CD14-positive monocyte (primary cell): Measurements from ENCODE around the gene MLF2. TPM values are rescaled to one million over a fixed set of nuclear protein-coding genes. Genes with fewer than 3 reads are reported as not detected.

ENCODE experiments used
- DNase-seq, 3 donors: peaks; one replicate each; pipeline ENCODE4 v3.0.0-alpha.2; 2011 to 2022
- H2AFZ ChIP-seq: 2 replicates; pipeline ENCODE4 v1.6.0; 2012; ENCODE audit warnings: mild to moderate bottlenecking, low read depth, low read length, inconsistent platforms; ENCODE audit not compliant: insufficient read depth, poor library complexity, severe bottlenecking
- H3K27ac ChIP-seq, 2 donors: 1 replicate in 1 of 2; 2 replicates in 1 of 2; pipeline ENCODE4 v1.5.1; 2012 to 2013; ENCODE audit warnings: low read length in 2 of 2, control low read depth in 1 of 2, inconsistent platforms in 1 of 2, low read depth in 1 of 2, mild to moderate bottlenecking in 1 of 2
- H3K27me3 ChIP-seq, 2 donors: one replicate each; pipeline versions ENCODE4 v1.6.0 to v1.6.1; 2011 to 2013; ENCODE audit warnings: low read length in 2 of 2; ENCODE audit not compliant: control insufficient read depth in 2 of 2, insufficient read depth in 2 of 2
- H3K36me3 ChIP-seq, 2 donors: replicated peaks in 1 of 2; 1 replicate in 1 of 2; 2 replicates in 1 of 2; pipeline versions ENCODE4 v1.5.1 to v1.6.1; 2012 to 2013; ENCODE audit warnings: low read length in 2 of 2, control low read depth in 1 of 2, inconsistent platforms in 1 of 2, mild to moderate bottlenecking in 1 of 2; ENCODE audit not compliant: insufficient read depth in 2 of 2, control insufficient read depth in 1 of 2
- H3K4me1 ChIP-seq, 2 donors: 1 replicate in 1 of 2; 2 replicates in 1 of 2; pipeline versions ENCODE4 v1.5.1 to v1.6.1; 2012 to 2013; ENCODE audit warnings: low read length in 2 of 2, control low read depth in 1 of 2, inconsistent platforms in 1 of 2, mild to moderate bottlenecking in 1 of 2, moderate library complexity in 1 of 2; ENCODE audit not compliant: insufficient read depth in 2 of 2, control insufficient read depth in 1 of 2
- H3K4me2 ChIP-seq: replicated peaks from 2 replicates; pipeline ENCODE3; 2012; ENCODE audit warnings: low read length, moderate library complexity, mild to moderate bottlenecking; ENCODE audit not compliant: poor library complexity, severe bottlenecking; ENCODE audit errors: extremely low read depth
- H3K4me3 ChIP-seq, 3 experiments: fragments of 200-600 bp in 1 of 3; sonication (generic) in 1 of 3; replicated peaks in 1 of 3; 1 replicate in 2 of 3; 2 replicates in 1 of 3; pipeline ENCODE4 v1.5.1; 2011 to 2013; ENCODE audit warnings: low read length in 3 of 3, mild to moderate bottlenecking in 3 of 3, control low read depth in 2 of 3, low read depth in 2 of 3, inconsistent platforms in 1 of 3, moderate library complexity in 1 of 3
- H3K79me2 ChIP-seq: 2 replicates; pipeline ENCODE4 v1.6.0; 2012; ENCODE audit warnings: mild to moderate bottlenecking, control low read depth, inconsistent platforms, low read length, moderate library complexity; ENCODE audit not compliant: insufficient read depth
- H3K9ac ChIP-seq: 2 replicates; pipeline ENCODE4 v1.6.0; 2017; ENCODE audit warnings: low read length, mild to moderate bottlenecking; ENCODE audit not compliant: insufficient read depth, poor library complexity, severe bottlenecking
- H3K9me3 ChIP-seq, 2 donors: replicated peaks in 1 of 2; 1 replicate in 1 of 2; 2 replicates in 1 of 2; pipeline versions ENCODE4 v1.5.1 to v1.6.1; 2012 to 2013; ENCODE audit warnings: low read length in 2 of 2, control low read depth in 1 of 2; ENCODE audit not compliant: control insufficient read depth in 1 of 2, insufficient read depth in 1 of 2
- H4K20me1 ChIP-seq: 2 replicates; pipeline ENCODE4 v1.6.0; 2012; ENCODE audit warnings: mild to moderate bottlenecking, low read length, control low read depth, moderate library complexity; ENCODE audit not compliant: insufficient read depth
- H3K27ac Mint-ChIP-seq, 7 donors: one replicate each; pipeline ENCODE4 v1.8.0; 2020; ENCODE audit warnings: mild to moderate bottlenecking in 7 of 7, mixed read lengths in 7 of 7, moderate library complexity in 6 of 7, inconsistent platforms in 2 of 7
- H3K27me3 Mint-ChIP-seq, 3 donors: one replicate each; pipeline ENCODE4 v1.8.0; 2021 to 2022; ENCODE audit warnings: low read depth in 3 of 3, mild to moderate bottlenecking in 3 of 3, mixed read lengths in 3 of 3, moderate library complexity in 3 of 3, inconsistent platforms in 1 of 3
- H3K36me3 Mint-ChIP-seq, 2 donors: one replicate each; pipeline ENCODE4 v1.8.0; 2020; ENCODE audit warnings: mixed read lengths in 2 of 2, inconsistent platforms in 1 of 2, mild to moderate bottlenecking in 1 of 2
- H3K4me1 Mint-ChIP-seq: one replicate; pipeline ENCODE4 v1.8.0; 2020; ENCODE audit warnings: mild to moderate bottlenecking, mixed read lengths
- H3K4me3 Mint-ChIP-seq, 2 donors: one replicate each; pipeline ENCODE4 v1.8.0; 2020; ENCODE audit warnings: mild to moderate bottlenecking in 2 of 2, mixed read lengths in 2 of 2, moderate library complexity in 1 of 2
- H3K9me3 Mint-ChIP-seq, 7 donors: one replicate each; pipeline ENCODE4 v1.8.0; 2020 to 2022; ENCODE audit warnings: mixed read lengths in 7 of 7, mild to moderate bottlenecking in 6 of 7, moderate library complexity in 6 of 7, inconsistent platforms in 2 of 7
- WGBS: methylation state at CpG from one replicate; pipeline ENCODE4 v1.1.5; 2013; ENCODE audit warnings: missing lambda C conversion rate; ENCODE audit not compliant: insufficient coverage; 5-methylcytosine and 5-hydroxymethylcytosine counted together
- intact Hi-C, 2 donors: fragments of 100-400 bp; cut with micrococcal nuclease; formaldehyde crosslinking; loops; one replicate each; pipeline versions ENCODE4 v1.15.0 to v1.15.1; 2023
- polyA plus RNA-seq, 3 donors: library from polyadenylated mRNA; depleted of rRNA in 1 of 3; unstranded in 2 of 3; stranded (reverse) in 1 of 3; fragments of 300-500 nt in 2 of 3; fragments of >200 nt in 1 of 3; fragmentation: Illumina TruSeq in 2 of 3; gene quantifications; 1 replicate in 2 of 3; 2 replicates in 1 of 3; pipeline ENCODE4 v1.2.3, GENCODE V29; 2012 to 2021
- TF ChIP-seq, protein P1 (sequence below): fragments of 200-600 bp; IDR thresholded peaks from one replicate; pipeline ENCODE4 v1.8.0; 2022; ENCODE audit warnings: antibody characterized with exemption, mild to moderate bottlenecking

The MLF2 gene
- polyA plus RNA-seq, 3 donors, result 113 to 211 (median 140) TPM

DNA sequence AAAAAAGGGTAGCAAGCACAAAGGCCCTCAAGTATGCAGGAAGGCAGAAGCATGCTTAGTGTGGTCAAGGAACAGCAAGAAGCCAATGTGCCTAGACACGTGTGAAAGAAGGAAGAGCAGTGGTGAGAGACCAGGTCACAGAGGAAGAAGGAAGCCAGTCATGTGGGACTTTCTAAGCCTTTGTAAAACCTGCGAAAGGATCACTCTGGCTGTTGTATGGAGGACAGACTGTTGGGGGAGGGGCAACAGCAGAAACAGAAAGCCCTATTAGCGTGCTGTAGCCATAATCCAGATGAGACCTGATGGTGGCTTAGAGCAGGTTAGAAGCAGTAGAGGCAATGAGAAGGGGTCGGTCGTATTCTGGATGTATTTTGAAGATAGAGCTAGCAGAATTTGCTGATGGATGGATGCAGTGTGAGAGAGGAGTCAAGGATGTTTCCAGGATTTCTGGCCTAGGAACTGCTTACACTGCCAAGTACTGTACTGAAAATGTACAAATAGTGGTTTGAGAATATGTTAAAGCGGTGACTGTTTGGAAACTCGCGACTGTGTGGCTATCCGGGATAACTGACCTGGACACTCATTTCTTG is 5.7 kb upstream of the MLF2 start:
- no peak overlapping the region for H3K4me2 ChIP-seq
- Mint-ChIP-seq H3K9me3 (no peaks in the 10 kb centered on the region), H3K4me3 (peak overlapping the region in 1 of 2 donors; percentile 37), H3K27ac (peak overlapping the region in 3 of 7 donors; percentile 22 to 35 (median 33)), H3K27me3 (peaks cover 11 to 16% (median 15%) of the 10 kb centered on the region in 3 donors), H3K36me3 (no peaks in the 10 kb centered on the region), H3K4me1 (peaks cover 21% of the 10 kb centered on the region)
- TF ChIP-seq, protein P1, sequence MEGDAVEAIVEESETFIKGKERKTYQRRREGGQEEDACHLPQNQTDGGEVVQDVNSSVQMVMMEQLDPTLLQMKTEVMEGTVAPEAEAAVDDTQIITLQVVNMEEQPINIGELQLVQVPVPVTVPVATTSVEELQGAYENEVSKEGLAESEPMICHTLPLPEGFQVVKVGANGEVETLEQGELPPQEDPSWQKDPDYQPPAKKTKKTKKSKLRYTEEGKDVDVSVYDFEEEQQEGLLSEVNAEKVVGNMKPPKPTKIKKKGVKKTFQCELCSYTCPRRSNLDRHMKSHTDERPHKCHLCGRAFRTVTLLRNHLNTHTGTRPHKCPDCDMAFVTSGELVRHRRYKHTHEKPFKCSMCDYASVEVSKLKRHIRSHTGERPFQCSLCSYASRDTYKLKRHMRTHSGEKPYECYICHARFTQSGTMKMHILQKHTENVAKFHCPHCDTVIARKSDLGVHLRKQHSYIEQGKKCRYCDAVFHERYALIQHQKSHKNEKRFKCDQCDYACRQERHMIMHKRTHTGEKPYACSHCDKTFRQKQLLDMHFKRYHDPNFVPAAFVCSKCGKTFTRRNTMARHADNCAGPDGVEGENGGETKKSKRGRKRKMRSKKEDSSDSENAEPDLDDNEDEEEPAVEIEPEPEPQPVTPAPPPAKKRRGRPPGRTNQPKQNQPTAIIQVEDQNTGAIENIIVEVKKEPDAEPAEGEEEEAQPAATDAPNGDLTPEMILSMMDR, result no peak
- WGBS, result 79% methylated on average over 9 of the region's 9 CpGs
- peak in 2 of 3 donors; percentile 26 to 62 for DNase-seq
- no peaks in the 10 kb centered on the region for H3K36me3 ChIP-seq
- no peaks in the 10 kb centered on the region for H3K9me3 ChIP-seq
- H3K27ac ChIP-seq, result no peak overlapping the region
- no peak overlapping the region for H3K4me3 ChIP-seq
- no peaks in the 10 kb centered on the region for H3K79me2 ChIP-seq
- H4K20me1 ChIP-seq, result no peaks in the 10 kb centered on the region
- no peak overlapping the region for H2AFZ ChIP-seq
- peaks cover 19 to 21% of the 10 kb centered on the region in 2 donors for H3K4me1 ChIP-seq
- peaks cover 0 to 9% of the 10 kb centered on the region in 2 donors for H3K27me3 ChIP-seq
- H3K9ac ChIP-seq, result no peak overlapping the region
- intact Hi-C loops, result no loop called here

DNA sequence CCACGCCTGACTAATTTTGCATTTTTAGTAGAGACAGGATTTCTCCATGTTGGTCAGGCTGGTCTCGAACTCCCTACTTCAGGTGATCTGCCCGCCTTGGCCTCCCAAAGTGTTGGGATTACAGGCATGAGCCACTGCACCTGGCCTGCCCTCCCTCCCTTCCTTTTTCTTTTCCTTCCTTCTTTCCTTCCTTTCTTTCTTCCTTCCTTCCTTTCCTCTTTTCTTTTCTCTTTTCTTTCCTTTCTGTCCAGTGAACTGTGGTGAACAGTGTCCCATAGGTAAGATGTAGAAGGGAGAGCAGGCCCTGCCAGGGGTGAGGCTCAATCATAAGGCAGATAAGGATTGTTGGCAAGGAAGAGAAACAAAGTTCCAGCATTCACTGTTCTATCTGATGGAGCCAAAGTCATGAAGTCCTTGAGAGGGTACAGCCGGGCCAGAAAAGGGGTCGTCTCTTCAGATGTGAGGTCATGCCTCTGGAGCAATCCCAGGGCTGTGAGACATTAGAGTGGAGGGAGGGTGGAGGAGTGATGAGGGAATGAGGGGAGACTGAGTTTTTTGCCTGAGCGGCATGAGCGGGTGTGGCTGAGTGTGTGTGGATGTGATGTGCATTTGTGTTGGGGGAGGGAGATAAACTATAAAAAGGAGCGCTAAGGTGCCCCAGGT is 4.2 kb upstream of the MLF2 start:
- DNase-seq, result no peak
- no peak overlapping the region for H3K27ac ChIP-seq

More for the DNA sequence above, 4.2 kb upstream of the MLF2 start:
- H3K9me3 Mint-ChIP-seq, result no peaks in the 10 kb centered on the region
- no peaks in the 10 kb centered on the region for H3K36me3 Mint-ChIP-seq
- H3K4me2 ChIP-seq, result no peak overlapping the region
- intact Hi-C loops, result no loop called here
- peaks cover 7 to 9% (median 8%) of the 10 kb centered on the region in 3 donors for H3K27me3 Mint-ChIP-seq
- no peak overlapping the region for H3K9ac ChIP-seq
- H3K79me2 ChIP-seq, result peaks cover 11% of the 10 kb centered on the region
- H4K20me1 ChIP-seq, result no peaks in the 10 kb centered on the region
- no peaks in the 10 kb centered on the region for H3K36me3 ChIP-seq
- H3K4me3 Mint-ChIP-seq, result peak overlapping the region in 1 of 2 donors; percentile 33
- peaks cover 0 to under 1% of the 10 kb centered on the region in 2 donors for H3K27me3 ChIP-seq
- WGBS, result 96% methylated on average over 7 of the region's 8 CpGs
- no peak overlapping the region for H3K4me3 ChIP-seq
- H2AFZ ChIP-seq, result no peak overlapping the region
- peaks cover 27% of the 10 kb centered on the region for H3K4me1 Mint-ChIP-seq
- H3K27ac Mint-ChIP-seq, result peak overlapping the region in 1 of 7 donors; percentile 41
- TF ChIP-seq, protein P1, result no peak
- no peaks in the 10 kb centered on the region for H3K9me3 ChIP-seq
- peaks cover 24 to 26% of the 10 kb centered on the region in 2 donors for H3K4me1 ChIP-seq
